HG03460 (cell line): ENCODE measurements around the gene IL13RA1.
"Not testable (repeated sequence)": the region's sequence is repeated elsewhere in the genome, so short reads cannot be mapped to it uniquely, and the experiment has no call there.

Experiments
- ATAC-seq: cut with Tn5 transposase; IDR thresholded peaks from one replicate; pipeline ENCODE4 v1.9.1; 2021; ENCODE audit not compliant: unreplicated experiment

The IL13RA1 gene

GRCh38 chrX:118772051-118772450 lies 44.6 kb downstream of the IL13RA1 start:
- no peak for ATAC-seq

DNA sequence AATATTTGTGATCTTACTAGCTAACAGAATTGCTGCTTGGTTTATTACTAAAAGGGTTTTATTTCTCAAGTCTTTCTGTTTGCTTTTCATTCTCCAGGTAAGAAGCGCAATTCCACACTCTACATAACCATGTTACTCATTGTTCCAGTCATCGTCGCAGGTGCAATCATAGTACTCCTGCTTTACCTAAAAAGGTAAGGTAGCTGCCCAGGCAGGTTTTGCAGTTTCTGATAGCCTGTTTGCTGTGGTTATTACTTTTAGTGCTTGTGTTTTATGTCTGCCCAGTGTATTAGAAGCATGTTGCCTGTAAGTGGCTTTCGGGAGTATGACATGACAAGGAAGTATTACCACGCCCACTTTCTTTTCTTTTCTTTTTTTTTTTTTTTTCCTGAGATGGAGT lies 46.4 kb downstream of the IL13RA1 start:
- ATAC-seq: no peak

DNA sequence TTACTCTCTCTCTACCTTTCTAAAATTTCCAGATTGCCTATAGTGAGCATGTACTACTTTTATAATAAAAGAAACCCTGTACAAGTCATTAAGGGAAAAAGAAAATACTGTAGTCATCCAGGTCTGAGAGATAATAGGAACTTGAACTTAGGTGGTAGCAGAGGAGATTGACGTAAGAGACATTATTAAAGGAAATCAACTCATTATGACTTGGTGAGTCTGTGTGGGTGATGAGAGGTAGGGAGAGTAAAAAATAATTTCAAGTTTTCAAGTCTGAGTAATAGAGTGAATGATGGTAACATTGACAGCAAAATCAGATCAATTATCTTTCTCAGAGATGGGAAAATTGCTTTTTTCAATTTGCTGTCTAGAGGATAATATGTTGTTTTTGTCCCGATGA lies 52.2 kb downstream of the IL13RA1 start:
- no peak for ATAC-seq

GRCh38 chrX:118780509-118780908 lies 53.1 kb downstream of the IL13RA1 start:
- no peak for ATAC-seq

GRCh38 chrX:118780911-118781310 lies 53.5 kb downstream of the IL13RA1 start:
- ATAC-seq: no peak

DNA sequence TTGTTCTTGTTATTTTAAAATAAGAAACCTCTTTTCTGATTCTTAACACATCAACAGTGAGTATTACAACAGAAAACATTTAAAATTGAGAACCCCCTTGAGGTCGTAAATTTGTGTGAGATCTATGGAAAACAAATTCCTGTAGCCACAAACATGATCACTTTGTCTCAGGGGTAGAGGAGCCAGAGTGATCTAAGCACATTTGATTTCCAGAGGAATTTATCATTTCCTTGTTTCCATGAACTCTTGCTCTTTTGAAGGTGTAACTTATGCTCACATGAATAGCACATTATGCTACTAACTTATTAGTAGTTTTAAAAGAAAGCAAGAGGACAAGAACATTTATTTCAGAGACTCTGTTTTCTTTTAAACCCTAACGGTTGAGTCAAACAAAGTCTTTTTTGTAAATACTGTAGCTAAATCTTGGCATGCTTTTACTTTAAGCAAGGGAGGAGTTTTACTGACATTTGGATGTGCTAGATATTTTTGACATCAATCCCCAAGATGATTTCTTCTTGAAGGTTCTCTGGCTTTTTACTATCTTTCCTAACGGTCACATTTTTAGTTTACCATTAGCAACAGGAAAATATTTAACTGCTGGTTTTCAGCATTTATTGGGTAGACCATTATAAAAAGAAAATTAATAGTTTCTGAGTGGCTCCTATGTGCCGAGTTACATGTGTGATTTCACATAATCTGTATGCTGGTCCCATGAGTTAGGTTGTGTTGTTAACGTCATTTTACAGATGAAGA lies 68.3 kb downstream of the IL13RA1 start:
- ATAC-seq: no peak

GRCh38 chrX:118802857-118803256 lies 75.5 kb downstream of the IL13RA1 start:
- no peak for ATAC-seq

DNA sequence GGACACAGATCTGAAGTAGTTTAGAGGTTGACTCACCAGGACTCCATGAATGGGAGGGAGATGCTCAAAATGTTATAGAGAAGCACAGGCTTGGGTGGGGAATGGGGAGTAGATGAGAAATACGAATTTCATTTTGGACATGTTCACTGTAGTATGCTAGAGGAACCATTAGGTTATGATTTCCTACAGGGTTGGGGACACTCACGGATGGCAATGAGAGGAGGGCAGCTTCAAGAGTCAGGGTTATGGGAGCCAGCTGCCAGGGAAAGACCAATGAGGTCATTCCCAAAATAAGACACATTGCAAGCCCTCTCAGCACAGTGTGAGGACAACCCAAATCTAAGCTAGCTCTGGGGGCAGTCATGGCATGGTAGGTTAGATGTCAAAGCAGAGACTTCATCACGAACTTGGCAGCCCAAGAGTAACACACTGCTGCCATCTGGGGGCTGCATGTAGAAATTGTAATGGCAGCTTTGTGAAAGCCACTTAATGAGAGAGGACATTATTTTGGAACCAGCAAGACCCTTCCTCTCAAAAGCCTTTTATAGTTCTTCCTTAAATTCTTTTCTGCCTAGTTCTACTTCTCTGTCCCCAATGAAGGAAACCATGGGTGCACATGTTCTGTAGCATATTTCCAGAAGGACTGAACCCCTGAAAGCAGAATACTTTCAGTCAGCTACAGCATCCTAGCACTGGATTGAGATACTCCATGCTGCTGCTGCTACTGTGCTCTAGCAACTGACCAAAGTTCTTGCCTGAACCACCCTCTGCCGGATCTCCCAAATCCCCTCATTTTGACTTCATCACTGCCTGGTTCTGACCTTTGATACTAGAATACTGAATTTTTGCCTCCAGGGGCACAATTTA lies 80.0 kb downstream of the IL13RA1 start:
- no peak for ATAC-seq

DNA sequence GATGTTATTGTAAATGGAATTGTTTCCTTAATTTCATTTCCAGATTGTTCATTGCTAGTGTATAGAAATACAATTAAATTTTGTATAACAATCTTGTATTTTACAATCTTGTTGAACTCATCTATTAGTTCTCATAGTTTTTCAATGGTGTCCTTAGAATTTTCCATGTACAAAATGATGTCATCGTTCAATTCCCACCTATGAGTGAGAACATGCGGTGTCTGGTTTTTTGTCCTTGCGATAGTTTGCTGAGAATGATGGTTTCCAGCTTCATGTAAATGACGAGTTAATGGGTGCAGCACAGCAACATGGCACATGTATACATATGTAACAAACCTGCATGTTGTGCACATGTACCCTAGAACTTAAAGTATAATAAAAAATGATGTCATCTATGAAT lies 89.9 kb downstream of the IL13RA1 start:
- ATAC-seq: not testable (repeated sequence)

DNA sequence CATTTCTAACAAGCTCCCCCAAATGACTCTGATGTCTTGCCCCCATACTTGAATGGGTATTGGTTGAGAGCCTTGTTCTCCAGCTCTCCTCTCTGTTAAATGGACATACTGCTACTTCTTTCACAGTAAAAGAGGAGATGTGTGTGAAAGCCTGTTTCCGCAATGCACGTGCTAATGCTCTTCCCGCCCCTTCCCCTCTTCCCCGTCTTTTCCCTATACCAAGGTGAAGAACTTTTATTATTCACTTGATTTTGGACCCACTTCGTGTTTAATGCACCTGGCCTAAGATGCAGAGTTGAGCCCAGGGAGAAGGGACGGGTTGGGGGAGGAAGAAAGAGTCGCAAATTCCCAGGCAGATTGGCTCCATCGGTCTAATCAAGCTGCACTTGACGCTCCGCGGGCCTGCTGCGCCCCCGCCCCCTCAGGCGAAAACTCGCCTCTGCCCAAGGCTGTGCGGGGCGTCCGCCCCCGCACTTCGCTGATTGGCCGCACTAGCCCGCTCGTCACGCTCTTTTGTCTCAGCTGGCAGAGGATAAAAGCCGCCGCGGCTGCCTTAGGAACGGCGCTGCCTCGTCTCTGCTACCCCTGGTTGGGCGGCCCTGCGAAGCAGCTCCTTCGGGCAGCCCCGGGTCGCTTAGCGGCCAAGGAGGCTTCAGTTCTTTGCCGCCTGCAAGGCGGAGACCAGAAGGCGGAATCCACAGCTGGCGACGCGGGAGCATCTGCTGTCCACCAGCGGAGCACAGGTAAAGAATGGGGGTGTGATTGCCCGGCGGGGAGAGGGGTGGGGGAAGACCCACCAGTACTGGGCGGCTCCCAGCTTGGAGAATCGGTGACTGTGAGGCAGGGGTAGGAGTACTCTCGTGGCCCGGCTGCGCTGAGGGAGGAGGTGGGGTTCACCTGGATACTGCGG lies 96.1 kb downstream of the IL13RA1 start, which contains the start of gene ZCCHC12:
Gene ZCCHC12 (plus strand): TSS at position 562 of the 910 bp plus-strand sequence. CDS start 1,421 bp downstream, outside the sequence.
- ATAC-seq: no peak

DNA sequence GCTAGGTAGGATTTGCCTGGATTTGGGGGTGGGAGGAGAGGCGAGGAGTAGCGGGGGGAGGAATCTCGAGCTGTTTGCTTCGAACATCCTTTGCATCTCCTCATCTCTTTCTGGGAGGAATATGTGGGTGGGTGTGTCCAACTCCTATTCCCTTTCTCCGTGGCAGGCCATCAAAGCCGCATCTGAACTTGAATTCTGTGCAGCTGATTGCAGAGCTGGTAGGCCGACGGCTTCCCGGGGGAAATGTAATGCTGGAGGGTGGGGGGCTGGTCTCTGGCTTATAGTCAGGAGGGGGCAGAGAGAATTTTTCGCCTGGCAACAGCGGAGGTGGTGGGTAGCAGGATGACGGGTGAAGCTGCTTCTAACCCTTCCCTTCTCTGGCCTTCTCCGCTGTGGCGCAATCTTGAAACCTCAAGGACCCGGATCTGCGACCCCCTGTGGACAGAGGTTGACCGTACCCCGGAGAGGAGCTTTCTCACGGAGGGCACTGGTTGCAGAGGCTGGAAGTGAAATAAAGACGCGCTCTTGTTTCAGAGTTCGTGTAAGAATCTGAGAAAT lies 96.8 kb downstream of the IL13RA1 start:
- ATAC-seq: no peak

DNA sequence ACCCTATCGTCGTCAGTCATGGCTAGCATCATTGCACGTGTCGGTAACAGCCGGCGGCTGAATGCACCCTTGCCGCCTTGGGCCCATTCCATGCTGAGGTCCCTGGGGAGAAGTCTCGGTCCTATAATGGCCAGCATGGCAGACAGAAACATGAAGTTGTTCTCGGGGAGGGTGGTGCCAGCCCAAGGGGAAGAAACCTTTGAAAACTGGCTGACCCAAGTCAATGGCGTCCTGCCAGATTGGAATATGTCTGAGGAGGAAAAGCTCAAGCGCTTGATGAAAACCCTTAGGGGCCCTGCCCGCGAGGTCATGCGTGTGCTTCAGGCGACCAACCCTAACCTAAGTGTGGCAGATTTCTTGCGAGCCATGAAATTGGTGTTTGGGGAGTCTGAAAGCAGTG lies 97.8 kb downstream of the IL13RA1 start:
- no peak for ATAC-seq

GRCh38 chrX:118839334-118839958 lies 112.0 kb downstream of the IL13RA1 start:
- ATAC-seq: no peak
